ENCODE measurements around the gene MBD3L1. TPM values are rescaled to one million over a fixed set of nuclear protein-coding genes. Genes with fewer than 3 reads are reported as not detected.

The MBD3L1 gene
- total and polyA plus RNA-seq, 9 of the 15 experiments (the other 6 are each of a cell fraction or from before 2014, with no cell fraction given) = not detected

DNA sequence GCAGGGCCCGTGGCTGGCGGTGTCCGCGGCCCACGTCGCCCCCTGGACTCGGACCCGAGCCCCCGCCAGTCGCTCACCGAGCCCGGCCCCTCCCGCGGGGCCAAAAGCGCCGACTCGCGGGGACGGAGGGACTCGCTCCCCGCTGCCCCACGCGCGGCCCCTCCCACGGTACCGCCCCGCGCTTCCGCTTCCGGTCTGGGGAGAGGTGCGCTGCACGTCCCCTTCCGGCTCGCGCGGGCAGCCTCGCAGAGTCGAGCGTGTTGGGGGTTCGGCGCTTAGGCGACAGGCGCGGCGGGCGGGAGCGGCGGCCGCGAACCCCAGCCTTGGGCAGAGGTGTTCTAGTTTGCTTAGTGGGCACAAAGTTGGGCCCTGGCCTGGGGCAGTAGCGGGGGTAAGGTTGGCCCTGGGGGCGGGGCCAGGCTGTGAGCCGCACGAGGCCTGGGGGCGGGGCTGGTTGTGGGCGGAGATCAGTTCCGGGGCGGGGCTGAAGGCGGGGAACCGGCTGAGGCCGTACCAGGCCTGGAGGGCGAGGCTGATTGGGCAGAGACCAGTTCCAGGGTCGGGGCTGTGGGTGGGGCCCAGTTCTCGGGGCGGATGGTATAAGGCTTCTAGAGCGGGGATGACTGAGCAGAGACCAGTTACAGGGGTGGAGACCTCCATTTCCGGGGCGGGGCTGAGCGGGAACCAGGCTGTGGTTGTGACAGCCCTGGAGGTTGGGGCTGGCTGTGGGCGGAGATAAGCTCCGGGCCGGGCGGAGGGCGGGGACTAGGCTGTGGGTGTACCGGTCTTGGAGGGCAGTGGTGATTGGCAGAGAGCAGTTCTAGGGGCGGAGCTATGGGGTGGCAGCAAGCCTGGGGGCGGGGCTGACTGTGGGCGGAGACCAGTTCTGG lies at the start of gene MBD3L1, which contains the start of gene ZNF558 (continued):
- TF ChIP-seq RBM15 (IDR thresholded peaks at IDR 0.05; ENCODE audit: insufficient read depth, low read length) (no peak), CCNT2 (IDR thresholded peaks at IDR 0.05; ENCODE audit: borderline replicate concordance, extremely low read depth, insufficient read length, low read depth, low read length) (peak; percentile 71), SMARCA4 (IDR thresholded peaks at IDR 0.05) (no peak), BCOR (IDR thresholded peaks at IDR 0.05) (no peak), RAD21 (CRISPR knock-in tag; conservative IDR thresholded peaks at IDR 0.05 in 1 of 2, IDR thresholded peaks at IDR 0.05 in 1 of 2) (no peak), ARID2 (IDR thresholded peaks at IDR 0.05) (no peak), DEAF1 (CRISPR knock-in tag; IDR thresholded peaks at IDR 0.05) (no peak), NUFIP1 (IDR thresholded peaks at IDR 0.05; ENCODE audit: partially characterized antibody) (no peak), PYGO2 (tag; IDR thresholded peaks at IDR 0.05) (no peak), ZBTB33 (CRISPR knock-in tag; IDR thresholded peaks at IDR 0.05) (peak; percentile 65), PML (IDR thresholded peaks at IDR 0.05; ENCODE audit: low read length) (peak; percentile 40; the same call in 1 of the 2 replicates), HIVEP1 (CRISPR knock-in tag; IDR thresholded peaks at IDR 0.05) (no peak)
- TF ChIP-seq, protein P1, sequence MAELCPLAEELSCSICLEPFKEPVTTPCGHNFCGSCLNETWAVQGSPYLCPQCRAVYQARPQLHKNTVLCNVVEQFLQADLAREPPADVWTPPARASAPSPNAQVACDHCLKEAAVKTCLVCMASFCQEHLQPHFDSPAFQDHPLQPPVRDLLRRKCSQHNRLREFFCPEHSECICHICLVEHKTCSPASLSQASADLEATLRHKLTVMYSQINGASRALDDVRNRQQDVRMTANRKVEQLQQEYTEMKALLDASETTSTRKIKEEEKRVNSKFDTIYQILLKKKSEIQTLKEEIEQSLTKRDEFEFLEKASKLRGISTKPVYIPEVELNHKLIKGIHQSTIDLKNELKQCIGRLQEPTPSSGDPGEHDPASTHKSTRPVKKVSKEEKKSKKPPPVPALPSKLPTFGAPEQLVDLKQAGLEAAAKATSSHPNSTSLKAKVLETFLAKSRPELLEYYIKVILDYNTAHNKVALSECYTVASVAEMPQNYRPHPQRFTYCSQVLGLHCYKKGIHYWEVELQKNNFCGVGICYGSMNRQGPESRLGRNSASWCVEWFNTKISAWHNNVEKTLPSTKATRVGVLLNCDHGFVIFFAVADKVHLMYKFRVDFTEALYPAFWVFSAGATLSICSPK (IDR thresholded peaks at IDR 0.05; ENCODE audit: borderline replicate concordance) = no peak
- TF ChIP-seq, protein P2, sequence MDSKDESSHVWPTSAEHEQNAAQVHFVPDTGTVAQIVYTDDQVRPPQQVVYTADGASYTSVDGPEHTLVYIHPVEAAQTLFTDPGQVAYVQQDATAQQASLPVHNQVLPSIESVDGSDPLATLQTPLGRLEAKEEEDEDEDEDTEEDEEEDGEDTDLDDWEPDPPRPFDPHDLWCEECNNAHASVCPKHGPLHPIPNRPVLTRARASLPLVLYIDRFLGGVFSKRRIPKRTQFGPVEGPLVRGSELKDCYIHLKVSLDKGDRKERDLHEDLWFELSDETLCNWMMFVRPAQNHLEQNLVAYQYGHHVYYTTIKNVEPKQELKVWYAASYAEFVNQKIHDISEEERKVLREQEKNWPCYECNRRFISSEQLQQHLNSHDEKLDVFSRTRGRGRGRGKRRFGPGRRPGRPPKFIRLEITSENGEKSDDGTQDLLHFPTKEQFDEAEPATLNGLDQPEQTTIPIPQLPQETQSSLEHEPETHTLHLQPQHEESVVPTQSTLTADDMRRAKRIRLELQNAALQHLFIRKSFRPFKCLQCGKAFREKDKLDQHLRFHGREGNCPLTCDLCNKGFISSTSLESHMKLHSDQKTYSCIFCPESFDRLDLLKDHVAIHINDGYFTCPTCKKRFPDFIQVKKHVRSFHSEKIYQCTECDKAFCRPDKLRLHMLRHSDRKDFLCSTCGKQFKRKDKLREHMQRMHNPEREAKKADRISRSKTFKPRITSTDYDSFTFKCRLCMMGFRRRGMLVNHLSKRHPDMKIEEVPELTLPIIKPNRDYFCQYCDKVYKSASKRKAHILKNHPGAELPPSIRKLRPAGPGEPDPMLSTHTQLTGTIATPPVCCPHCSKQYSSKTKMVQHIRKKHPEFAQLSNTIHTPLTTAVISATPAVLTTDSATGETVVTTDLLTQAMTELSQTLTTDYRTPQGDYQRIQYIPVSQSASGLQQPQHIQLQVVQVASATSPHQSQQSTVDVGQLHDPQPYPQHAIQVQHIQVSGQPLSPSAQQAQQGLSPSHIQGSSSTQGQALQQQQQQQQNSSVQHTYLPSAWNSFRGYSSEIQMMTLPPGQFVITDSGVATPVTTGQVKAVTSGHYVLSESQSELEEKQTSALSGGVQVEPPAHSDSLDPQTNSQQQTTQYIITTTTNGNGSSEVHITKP (IDR thresholded peaks at IDR 0.05; ENCODE audit: partially characterized antibody) = peak; percentile 46
- TF ChIP-seq, protein P3, sequence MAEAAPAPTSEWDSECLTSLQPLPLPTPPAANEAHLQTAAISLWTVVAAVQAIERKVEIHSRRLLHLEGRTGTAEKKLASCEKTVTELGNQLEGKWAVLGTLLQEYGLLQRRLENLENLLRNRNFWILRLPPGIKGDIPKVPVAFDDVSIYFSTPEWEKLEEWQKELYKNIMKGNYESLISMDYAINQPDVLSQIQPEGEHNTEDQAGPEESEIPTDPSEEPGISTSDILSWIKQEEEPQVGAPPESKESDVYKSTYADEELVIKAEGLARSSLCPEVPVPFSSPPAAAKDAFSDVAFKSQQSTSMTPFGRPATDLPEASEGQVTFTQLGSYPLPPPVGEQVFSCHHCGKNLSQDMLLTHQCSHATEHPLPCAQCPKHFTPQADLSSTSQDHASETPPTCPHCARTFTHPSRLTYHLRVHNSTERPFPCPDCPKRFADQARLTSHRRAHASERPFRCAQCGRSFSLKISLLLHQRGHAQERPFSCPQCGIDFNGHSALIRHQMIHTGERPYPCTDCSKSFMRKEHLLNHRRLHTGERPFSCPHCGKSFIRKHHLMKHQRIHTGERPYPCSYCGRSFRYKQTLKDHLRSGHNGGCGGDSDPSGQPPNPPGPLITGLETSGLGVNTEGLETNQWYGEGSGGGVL (CRISPR knock-in tag; IDR thresholded peaks at IDR 0.05) = no peak
